GM21526 (cell line): ENCODE data around the gene ARAP1.

Experiments used
- ATAC-seq: cut with Tn5 transposase; IDR thresholded peaks from one replicate; pipeline ENCODE4 v1.9.1; 2021; ENCODE audit warnings: moderate library complexity; ENCODE audit not compliant: unreplicated experiment, low FRiP score

Gene ARAP1

GRCh38 chr11:72646472-72646871, 105.7 kb downstream of the ARAP1 start:
- no peak for ATAC-seq

GRCh38 chr11:72646024-72646423, 106.2 kb downstream of the ARAP1 start:
- ATAC-seq: no peak

DNA sequence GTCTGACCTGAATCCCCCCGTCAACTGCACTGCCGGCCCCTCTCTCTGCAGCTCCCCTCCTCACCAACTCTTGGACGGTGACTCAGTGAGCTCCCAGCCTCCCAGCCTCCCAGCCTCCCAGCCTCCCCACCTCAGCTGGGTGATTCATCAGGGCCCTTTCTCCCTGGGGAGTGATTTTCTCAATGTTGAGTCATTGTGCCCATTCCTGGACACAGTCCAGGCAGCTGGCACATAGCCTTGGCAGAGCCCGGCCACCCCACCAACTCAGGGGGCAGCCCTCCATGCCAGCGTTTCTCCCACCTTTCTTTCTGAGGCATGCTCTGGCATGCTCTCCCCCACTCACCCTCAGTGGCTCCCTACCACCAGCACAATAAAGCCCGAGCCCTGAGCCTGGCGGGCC, 108.7 kb downstream of the ARAP1 start:
- no peak for ATAC-seq

- no peak for ATAC-seq
Measured at GRCh38 chr11:72642884-72643522, 109.2 kb downstream of the ARAP1 start.

DNA sequence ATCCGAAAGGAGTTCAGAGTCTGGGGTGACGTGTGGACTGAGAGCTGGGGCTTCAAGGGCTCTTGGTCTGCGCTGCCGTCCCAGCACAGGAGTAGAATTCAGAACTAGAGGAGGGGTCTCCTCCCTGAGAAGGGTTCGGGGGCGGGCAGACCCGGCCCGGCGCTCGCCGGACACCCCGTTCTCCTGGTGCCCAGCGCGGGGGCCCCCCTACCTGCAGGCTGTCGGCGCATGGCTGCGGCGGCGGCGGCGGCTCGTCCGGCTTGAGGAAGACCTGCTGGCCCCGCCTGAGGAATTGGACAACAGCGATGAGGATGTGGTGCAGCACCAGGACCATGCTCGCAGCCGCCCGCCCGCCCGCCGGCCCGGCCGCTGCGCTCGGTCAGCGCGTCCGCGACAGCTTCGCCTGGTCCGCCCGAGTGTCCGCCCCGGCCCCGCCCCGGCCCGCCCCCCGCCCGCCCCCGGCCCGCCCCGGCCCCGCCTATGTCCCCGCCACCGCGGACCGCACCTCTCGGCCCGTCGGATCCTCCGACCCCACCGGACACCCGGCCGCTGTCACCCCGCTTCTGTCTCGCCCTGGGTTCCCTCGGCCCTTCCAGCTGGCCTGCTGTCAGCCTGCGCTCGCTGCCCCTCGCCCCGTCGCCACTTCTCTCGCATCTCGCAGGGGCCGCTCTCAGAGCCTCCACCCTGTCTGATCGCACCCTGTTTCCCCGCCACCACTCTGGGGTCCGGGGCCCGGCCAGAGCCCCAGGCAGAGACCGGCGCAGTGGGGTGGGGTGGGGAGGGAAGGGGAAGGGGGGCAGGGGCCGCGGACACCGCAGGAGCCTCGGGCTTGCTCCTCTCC, 109.9 kb downstream of the ARAP1 start:
- ATAC-seq: no peak

- no peak for ATAC-seq
Measured at GRCh38 chr11:72641522-72642042, 110.6 kb downstream of the ARAP1 start.

DNA sequence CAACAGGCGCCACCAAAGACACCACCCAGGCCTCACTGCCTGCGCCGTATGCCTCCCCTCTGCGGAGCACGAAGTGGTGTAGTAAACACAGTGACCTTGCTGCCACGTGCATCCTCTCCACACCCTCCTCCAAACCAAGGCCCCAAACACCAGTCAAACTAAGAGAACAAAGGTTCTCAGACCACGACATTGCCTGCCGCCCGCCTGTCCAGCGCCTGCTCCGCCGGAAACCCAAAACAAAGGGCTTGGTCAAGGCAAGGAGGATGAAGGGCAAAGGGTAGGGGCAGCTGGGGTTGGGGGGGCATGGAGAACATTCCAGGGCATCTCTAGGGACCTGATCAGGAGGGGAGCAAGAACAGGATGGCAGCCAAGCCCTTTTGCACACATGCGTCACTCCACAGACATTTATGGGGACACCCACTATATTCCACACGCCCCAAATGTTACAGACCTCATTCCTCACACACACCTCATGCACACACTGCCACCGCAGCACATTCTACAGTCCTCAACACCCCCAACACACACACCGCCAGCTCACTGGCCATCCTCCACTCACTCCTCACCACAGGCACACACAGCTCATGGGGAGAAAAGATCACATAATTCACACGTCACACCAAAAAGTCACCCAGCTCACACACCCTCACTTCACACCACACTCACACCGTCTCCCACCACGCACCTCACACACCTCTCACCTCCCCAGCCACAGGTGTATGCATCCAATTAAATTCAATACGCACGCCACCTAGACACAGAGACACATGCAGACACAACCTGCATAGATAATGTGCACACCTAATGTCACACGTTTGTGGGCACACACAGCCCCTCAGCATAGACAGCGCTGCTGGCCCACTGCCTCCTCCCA, 112.5 kb downstream of the ARAP1 start:
- no peak for ATAC-seq

DNA sequence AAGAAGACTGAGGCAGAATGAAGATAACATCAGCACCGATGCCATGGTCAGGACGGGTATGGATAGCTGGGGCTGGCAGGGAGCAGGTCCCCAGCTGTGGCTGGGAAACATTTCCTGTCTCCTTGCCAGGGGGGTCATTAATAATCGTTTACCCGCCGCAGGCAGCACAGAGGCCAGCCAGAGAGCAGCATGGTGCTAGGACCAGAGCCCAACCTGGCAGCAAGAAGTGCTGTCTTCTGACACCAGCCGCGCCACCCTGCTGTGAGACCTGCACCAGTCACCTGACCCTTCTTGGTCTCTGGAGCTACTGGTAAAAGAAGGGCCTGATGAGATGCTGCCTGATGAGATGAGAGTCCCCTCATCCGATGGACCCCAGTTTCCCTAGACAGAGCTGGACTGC, 114.3 kb downstream of the ARAP1 start:
- no peak for ATAC-seq

DNA sequence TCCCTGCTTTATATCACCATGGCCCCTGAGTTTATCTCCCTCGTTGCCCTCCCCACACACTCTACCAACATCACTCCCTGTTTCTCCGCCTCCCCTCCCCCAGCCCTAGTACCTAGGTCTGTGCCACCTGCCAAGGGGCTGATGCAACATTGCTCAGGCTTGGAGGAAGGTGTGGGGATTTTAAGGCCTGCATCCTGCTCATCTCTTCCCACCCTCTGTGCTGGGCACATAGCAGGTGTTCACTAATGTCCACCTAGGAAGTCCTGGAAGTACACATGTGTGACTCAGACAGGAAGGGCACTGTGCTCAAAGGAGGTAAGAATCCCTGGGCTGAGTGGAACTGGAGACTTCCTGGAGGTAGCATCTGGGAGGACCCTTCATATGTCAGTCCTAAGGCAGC, 115.0 kb downstream of the ARAP1 start:
- ATAC-seq: no peak

DNA sequence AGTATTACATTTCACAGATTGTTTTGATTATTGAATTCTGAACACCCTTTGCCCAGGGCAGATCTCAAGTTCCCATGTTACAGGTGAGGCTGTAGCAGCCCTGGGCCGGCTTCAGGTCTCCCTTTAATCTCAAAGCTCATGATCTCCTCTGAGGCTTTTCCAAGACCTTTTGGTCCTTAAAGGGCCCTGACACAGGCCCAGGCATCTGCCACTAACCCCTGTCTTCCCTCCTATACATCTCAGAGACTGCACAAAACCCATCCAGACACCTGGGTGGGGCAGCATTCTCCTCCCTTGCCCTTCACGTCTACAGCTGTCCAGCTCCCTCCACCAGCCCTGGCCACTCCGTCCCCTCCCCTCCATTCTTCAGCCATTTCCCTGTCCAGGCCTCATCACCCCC, 115.8 kb downstream of the ARAP1 start:
- ATAC-seq: no peak

GRCh38 chr11:72635933-72636332, 116.3 kb downstream of the ARAP1 start:
- no peak for ATAC-seq

GRCh38 chr11:72635309-72635915, 116.8 kb downstream of the ARAP1 start:
- ATAC-seq: no peak
